ENCODE results near the gene NRROS. TPM values are rescaled to one million over a fixed set of nuclear protein-coding genes. Genes with fewer than 3 reads are reported as not detected.

The NRROS gene
- total RNA-seq, 1 donor from 2014 or later = 1.4 TPM

DNA sequence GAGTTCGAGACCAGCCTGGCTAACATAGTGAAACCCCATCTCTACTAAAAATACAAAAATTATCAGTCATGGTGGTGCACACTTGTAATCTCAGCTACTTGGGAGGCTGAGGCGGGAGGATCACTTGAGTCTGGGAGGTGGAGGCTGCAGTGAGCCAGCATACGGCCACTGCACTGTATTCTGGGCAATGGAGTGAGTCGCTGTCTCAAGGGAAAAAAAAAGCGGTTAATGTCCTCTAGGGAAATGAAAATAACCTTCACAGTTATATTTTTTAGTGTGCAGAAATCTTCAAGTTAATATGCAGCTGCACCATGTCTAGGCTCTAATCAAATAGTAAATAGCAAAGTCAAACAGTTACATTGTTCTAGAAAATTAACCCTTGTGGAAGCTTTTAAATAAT is 57.8 kb downstream of the NRROS start:
- H3K9me3 Mint-ChIP-seq (ENCODE audit: low read depth) = no peaks in the 10 kb centered on the region
- no peaks in the 10 kb centered on the region for H3K36me3 Mint-ChIP-seq (ENCODE audit: insufficient read depth)
- no peak overlapping the region for H3K4me3 Mint-ChIP-seq (ENCODE audit: low read depth)
- TF ChIP-seq, protein P1, sequence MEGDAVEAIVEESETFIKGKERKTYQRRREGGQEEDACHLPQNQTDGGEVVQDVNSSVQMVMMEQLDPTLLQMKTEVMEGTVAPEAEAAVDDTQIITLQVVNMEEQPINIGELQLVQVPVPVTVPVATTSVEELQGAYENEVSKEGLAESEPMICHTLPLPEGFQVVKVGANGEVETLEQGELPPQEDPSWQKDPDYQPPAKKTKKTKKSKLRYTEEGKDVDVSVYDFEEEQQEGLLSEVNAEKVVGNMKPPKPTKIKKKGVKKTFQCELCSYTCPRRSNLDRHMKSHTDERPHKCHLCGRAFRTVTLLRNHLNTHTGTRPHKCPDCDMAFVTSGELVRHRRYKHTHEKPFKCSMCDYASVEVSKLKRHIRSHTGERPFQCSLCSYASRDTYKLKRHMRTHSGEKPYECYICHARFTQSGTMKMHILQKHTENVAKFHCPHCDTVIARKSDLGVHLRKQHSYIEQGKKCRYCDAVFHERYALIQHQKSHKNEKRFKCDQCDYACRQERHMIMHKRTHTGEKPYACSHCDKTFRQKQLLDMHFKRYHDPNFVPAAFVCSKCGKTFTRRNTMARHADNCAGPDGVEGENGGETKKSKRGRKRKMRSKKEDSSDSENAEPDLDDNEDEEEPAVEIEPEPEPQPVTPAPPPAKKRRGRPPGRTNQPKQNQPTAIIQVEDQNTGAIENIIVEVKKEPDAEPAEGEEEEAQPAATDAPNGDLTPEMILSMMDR (IDR thresholded peaks at IDR 0.05; ENCODE audit: unreplicated experiment) = no peak
- no peaks in the 10 kb centered on the region for H3K4me1 Mint-ChIP-seq (ENCODE audit: low read depth)
- H3K27me3 Mint-ChIP-seq = no peaks in the 10 kb centered on the region
- no peak for DNase-seq (ENCODE audit: low spot score, unreplicated experiment)
- H3K27ac Mint-ChIP-seq = no peak overlapping the region

DNA sequence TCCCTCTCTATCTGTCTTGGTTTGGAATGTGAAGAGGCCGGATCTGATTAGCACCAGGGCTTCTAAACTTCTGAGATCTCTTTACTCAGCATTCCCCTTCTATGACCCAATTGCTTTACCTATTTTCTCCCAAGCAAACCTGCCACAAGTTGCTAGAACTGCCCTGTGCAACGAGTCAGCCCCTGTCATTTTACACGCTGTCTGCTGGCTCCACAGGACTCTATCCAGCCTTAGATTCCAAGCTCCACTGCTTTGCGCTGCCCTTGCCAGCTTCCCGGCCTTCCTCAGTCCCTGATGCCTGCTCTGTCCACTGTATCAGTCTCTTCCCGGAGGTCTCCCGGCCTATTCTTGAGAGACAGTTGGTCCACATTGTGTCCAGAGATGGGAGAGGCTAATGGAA is 60.3 kb downstream of the NRROS start:
- TF ChIP-seq, protein P1 (IDR thresholded peaks at IDR 0.05; ENCODE audit: unreplicated experiment) = no peak
- no peak for DNase-seq (ENCODE audit: low spot score, unreplicated experiment)
- no peaks in the 10 kb centered on the region for H3K27me3 Mint-ChIP-seq
- H3K27ac Mint-ChIP-seq = no peak overlapping the region
- no peaks in the 10 kb centered on the region for H3K9me3 Mint-ChIP-seq (ENCODE audit: low read depth)
- no peak overlapping the region for H3K4me3 Mint-ChIP-seq (ENCODE audit: low read depth)
- H3K36me3 Mint-ChIP-seq (ENCODE audit: insufficient read depth) = no peaks in the 10 kb centered on the region
- H3K4me1 Mint-ChIP-seq (ENCODE audit: low read depth) = no peaks in the 10 kb centered on the region

DNA sequence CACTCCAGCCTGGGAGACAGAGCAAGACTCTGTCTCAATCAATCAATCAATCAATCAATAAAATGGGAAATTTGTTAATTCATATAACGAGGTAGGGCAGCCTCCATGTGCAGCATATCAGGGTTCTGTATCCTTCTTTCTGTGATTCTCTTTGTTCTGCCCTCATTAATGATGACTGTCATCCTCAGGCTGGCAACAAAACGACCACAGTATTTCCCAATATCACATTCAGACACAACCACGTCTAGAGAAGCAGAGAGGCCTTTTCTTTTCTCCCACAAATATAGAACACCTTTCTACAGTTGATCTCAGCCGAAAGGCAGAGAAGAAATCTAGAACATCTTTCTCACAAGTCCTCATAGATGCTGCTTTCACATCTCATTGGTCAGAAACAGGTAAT is 61.3 kb downstream of the NRROS start:
- H3K4me1 Mint-ChIP-seq (ENCODE audit: low read depth) = no peaks in the 10 kb centered on the region
- no peak overlapping the region for H3K4me3 Mint-ChIP-seq (ENCODE audit: low read depth)
- TF ChIP-seq, protein P1 (IDR thresholded peaks at IDR 0.05; ENCODE audit: unreplicated experiment) = no peak
- no peaks in the 10 kb centered on the region for H3K36me3 Mint-ChIP-seq (ENCODE audit: insufficient read depth)
- no peaks in the 10 kb centered on the region for H3K9me3 Mint-ChIP-seq (ENCODE audit: low read depth)
- DNase-seq (ENCODE audit: low spot score, unreplicated experiment) = no peak
- no peaks in the 10 kb centered on the region for H3K27me3 Mint-ChIP-seq
- no peak overlapping the region for H3K27ac Mint-ChIP-seq

DNA sequence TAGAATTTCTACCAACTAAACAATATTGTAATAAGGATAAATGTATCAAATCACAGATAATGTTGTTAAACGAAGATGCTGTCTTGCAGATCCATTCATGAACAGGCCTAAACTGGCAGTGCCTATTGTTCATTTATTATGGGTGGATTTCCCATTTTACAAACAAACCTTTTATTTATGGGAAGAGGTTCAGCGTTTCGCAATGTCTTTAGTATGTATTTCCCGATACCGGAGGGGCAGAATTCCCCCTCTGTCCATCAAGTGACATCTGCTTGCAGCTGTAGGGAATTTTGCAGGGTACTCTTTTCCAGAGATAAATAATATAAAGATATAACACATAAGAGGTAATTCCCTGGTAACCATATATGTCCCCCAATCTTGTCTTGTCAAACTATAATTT is 66.8 kb downstream of the NRROS start:
- Mint-ChIP-seq H3K27me3 (no peaks in the 10 kb centered on the region), H3K4me3 (ENCODE audit: low read depth) (no peak overlapping the region), H3K36me3 (ENCODE audit: insufficient read depth) (no peaks in the 10 kb centered on the region), H3K9me3 (ENCODE audit: low read depth) (no peaks in the 10 kb centered on the region), H3K4me1 (ENCODE audit: low read depth) (no peaks in the 10 kb centered on the region), H3K27ac (no peak overlapping the region)
- TF ChIP-seq, protein P1 (IDR thresholded peaks at IDR 0.05; ENCODE audit: unreplicated experiment) = no peak
- no peak for DNase-seq (ENCODE audit: low spot score, unreplicated experiment)

DNA sequence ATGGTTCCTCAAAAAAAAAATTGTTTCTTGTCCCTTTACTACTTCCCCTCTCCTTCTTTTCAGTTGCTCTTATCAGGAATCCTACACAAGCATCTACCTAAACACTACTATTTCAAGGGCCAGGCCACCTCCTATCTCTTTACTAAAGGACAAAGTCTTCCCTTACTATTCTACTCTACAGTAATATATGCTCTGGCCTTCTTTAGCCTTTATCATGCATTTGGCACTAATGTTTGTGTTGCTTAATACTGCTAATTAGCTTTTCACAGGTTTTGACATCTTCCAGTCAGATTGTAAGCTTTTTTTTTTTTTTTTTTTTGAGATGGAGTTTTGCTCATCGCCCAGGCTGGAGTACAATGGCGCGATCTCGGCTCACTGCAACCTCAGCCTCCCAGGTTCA is 67.2 kb downstream of the NRROS start:
- DNase-seq (ENCODE audit: low spot score, unreplicated experiment) = no peak
- Mint-ChIP-seq H3K4me3 (ENCODE audit: low read depth) (no peak overlapping the region), H3K4me1 (ENCODE audit: low read depth) (peaks cover 3% of the 10 kb centered on the region), H3K27me3 (no peaks in the 10 kb centered on the region), H3K36me3 (ENCODE audit: insufficient read depth) (no peaks in the 10 kb centered on the region), H3K9me3 (ENCODE audit: low read depth) (no peaks in the 10 kb centered on the region), H3K27ac (no peak overlapping the region)
- TF ChIP-seq, protein P1 (IDR thresholded peaks at IDR 0.05; ENCODE audit: unreplicated experiment) = no peak

All from progenitor cell of endocrine pancreas (in vitro differentiated cells).